Cardiac muscle cell (in vitro differentiated cells and primary cell): ENCODE data around the gene IQGAP2. TPM values are rescaled to one million over a fixed set of nuclear protein-coding genes. Genes with fewer than 3 reads are reported as not detected.

ENCODE experiments used
- DNase-seq, 2 donors: peaks; one replicate each; pipeline versions ENCODE4 v3.0.0 to v3.0.0-alpha.2; 2010 to 2017; ENCODE audit warnings: low read depth in 1 of 2, low spot score in 1 of 2
- H3K27ac ChIP-seq: fragments of 200-600 bp; sonication (generic); 2 replicates; pipeline ENCODE4 v1.5.1; 2016
- H3K27me3 ChIP-seq: fragments of 200-600 bp; sonication (generic); 2 replicates; pipeline ENCODE4 v1.6.0; 2016; ENCODE audit warnings: control low read depth
- H3K36me3 ChIP-seq: fragments of 200-600 bp; sonication (generic); 2 replicates; pipeline ENCODE4 v1.5.1; 2016; ENCODE audit warnings: control low read depth
- H3K4me1 ChIP-seq: fragments of 200-600 bp; sonication (generic); 2 replicates; pipeline ENCODE4 v1.8.1; 2017; ENCODE audit warnings: low read depth, mild to moderate bottlenecking, mixed run types
- H3K4me3 ChIP-seq: fragments of 200-600 bp; sonication (generic); 2 replicates; pipeline ENCODE4 v1.5.1; 2016; ENCODE audit warnings: mild to moderate bottlenecking
- H3K9me3 ChIP-seq: fragments of 200-600 bp; sonication (generic); 2 replicates; pipeline ENCODE4 v1.5.1; 2017; ENCODE audit warnings: low read depth, mild to moderate bottlenecking, control low read depth
- CTCF ChIP-seq: IDR thresholded peaks from 2 replicates; pipeline ENCODE4 v1.5.1; 2012; ENCODE audit warnings: low read depth, mild to moderate bottlenecking, low read length
- polyA plus RNA-seq: library from polyadenylated mRNA; unstranded; fragments of >200 nt; fragmentation: Nextera tagmentation; extraction: Ambion mirVana; gene quantifications from 2 replicates; pipeline ENCODE4 v1.2.1, GENCODE V29; 2016
- total RNA-seq: library from RNA; depleted of rRNA; stranded (reverse); fragments of >200 nt; gene quantifications from 2 replicates; pipeline ENCODE4 v1.2.3, GENCODE V29; 2016

The IQGAP2 gene
- total and polyA plus RNA-seq, 2 experiments from 2014 or later: 4.1 to 10.8 TPM

- Histone ChIP-seq H3K27ac (no peak overlapping the region), H3K4me1 (no peaks in the 10 kb centered on the region), H3K27me3 (no peaks in the 10 kb centered on the region), H3K4me3 (no peak overlapping the region), H3K9me3 (no peaks in the 10 kb centered on the region), H3K36me3 (no peaks in the 10 kb centered on the region)
- DNase-seq: no peak
- no peak for TF ChIP-seq CTCF
Observed at GRCh38 chr5:76490960-76491359, 87.9 kb downstream of the IQGAP2 start.

GRCh38 chr5:76492819-76493189, 89.7 kb downstream of the IQGAP2 start:
- H3K4me1 ChIP-seq: no peaks in the 10 kb centered on the region
- no peaks in the 10 kb centered on the region for H3K36me3 ChIP-seq
- H3K4me3 ChIP-seq: no peak overlapping the region
- H3K9me3 ChIP-seq: no peaks in the 10 kb centered on the region
- no peak overlapping the region for H3K27ac ChIP-seq
- no peak for DNase-seq
- TF ChIP-seq CTCF: no peak
- no peaks in the 10 kb centered on the region for H3K27me3 ChIP-seq

GRCh38 chr5:76493190-76493837, 90.2 kb downstream of the IQGAP2 start:
- H3K36me3 ChIP-seq: no peaks in the 10 kb centered on the region
- no peak overlapping the region for H3K4me3 ChIP-seq
- H3K9me3 ChIP-seq: no peaks in the 10 kb centered on the region
- H3K4me1 ChIP-seq: no peaks in the 10 kb centered on the region
- no peak for DNase-seq
- no peak overlapping the region for H3K27ac ChIP-seq
- no peak for TF ChIP-seq CTCF
- no peaks in the 10 kb centered on the region for H3K27me3 ChIP-seq

GRCh38 chr5:76494201-76494600, 91.1 kb downstream of the IQGAP2 start:
- no peak overlapping the region for H3K27ac ChIP-seq
- no peaks in the 10 kb centered on the region for H3K4me1 ChIP-seq
- no peak for TF ChIP-seq CTCF
- H3K36me3 ChIP-seq: no peaks in the 10 kb centered on the region
- no peak for DNase-seq
- no peaks in the 10 kb centered on the region for H3K9me3 ChIP-seq
- no peak overlapping the region for H3K4me3 ChIP-seq
- no peaks in the 10 kb centered on the region for H3K27me3 ChIP-seq

GRCh38 chr5:76495870-76496269, 92.8 kb downstream of the IQGAP2 start:
- no peak overlapping the region for H3K4me3 ChIP-seq
- no peaks in the 10 kb centered on the region for H3K9me3 ChIP-seq
- no peaks in the 10 kb centered on the region for H3K36me3 ChIP-seq
- TF ChIP-seq CTCF: no peak
- H3K27ac ChIP-seq: no peak overlapping the region
- no peaks in the 10 kb centered on the region for H3K4me1 ChIP-seq
- DNase-seq: no peak
- no peaks in the 10 kb centered on the region for H3K27me3 ChIP-seq
